ENCODE measurements around the gene FST.

FST gene

DNA sequence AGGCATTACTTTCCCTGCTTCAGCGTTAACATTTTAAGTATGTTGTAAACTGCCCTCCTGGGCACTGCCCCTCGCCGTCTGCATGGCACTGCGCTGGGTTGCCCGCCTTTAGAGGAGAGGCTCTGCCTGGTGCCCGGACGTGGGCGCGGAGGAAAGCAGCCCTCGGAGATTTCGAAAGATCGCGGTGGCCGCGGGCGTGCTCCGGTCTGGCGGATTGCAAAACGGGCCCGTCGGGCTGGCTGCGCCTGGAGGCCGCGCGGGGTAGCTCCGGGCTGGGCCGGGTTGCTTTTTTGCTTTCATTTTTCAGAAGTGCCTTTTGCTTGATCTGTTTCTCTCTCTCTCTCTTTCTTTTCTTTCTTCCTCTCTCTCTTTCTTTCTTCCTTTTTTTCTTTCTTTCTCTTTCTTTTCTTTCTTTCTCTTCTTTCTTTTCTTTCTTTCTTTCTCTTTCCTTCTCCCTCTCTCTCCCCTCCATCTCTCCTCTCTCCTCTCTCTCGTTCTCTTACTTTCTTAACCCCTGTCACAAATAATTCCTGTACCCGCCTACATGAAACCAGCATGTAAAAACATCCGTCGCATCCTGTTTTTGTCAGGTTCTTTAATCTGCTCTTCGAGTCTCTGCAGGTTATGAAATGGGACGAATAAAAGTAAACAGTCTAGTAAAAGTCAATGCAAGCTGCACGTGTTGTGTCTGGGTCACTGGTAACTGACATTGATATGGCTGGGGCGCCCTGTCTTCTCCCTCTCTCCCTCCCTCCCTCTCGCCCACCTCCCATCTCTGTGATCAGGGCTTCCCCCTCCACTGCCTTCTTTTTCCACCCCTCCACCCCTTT is 1.7 kb downstream of the FST start:
- peaks cover 13% of the 10 kb centered on the region for H3K4me1 ChIP-seq (ENCODE audit: control insufficient read depth, low read length)
- H3K36me3 ChIP-seq (ENCODE audit: control insufficient read depth, low read length), result no peaks in the 10 kb centered on the region
- H3K9me2 ChIP-seq (replicated peaks; ENCODE audit: control insufficient read depth, low read length), result no peaks in the 10 kb centered on the region
- H3K4me2 ChIP-seq (ENCODE audit: low read length), result peak overlapping the region; percentile 48
- H4K20me1 ChIP-seq (ENCODE audit: control insufficient read depth, insufficient read depth, low read depth, low read length), result no peaks in the 10 kb centered on the region
- peak overlapping the region; percentile 44 for H3K4me3 ChIP-seq (ENCODE audit: low read length)
- H3F3A ChIP-seq (ENCODE audit: control insufficient read depth, insufficient read depth), result no peaks in the 10 kb centered on the region
- H3K79me2 ChIP-seq (ENCODE audit: control insufficient read depth, low read length), result no peaks in the 10 kb centered on the region
- no peaks in the 10 kb centered on the region for H3K9me3 ChIP-seq (ENCODE audit: control insufficient read depth, insufficient read depth, low read length)
- H3K27ac ChIP-seq (ENCODE audit: low read depth, low read length), result no peak overlapping the region
- TF ChIP-seq CTCF (IDR thresholded peaks at IDR 0.05; ENCODE audit: low read depth, low read length, poor library complexity, severe bottlenecking), result no peak
- TF ChIP-seq EZH2phosphoT487 (IDR thresholded peaks at IDR 0.05; ENCODE audit: borderline replicate concordance, low read length), result no peak
- H3K27me3 ChIP-seq (ENCODE audit: control insufficient read depth, low read length), result peaks cover 61% of the 10 kb centered on the region

- TF ChIP-seq EZH2phosphoT487 (IDR thresholded peaks at IDR 0.05; ENCODE audit: borderline replicate concordance, low read length), result no peak
- peak; percentile 14 for TF ChIP-seq CTCF (IDR thresholded peaks at IDR 0.05; ENCODE audit: low read depth, low read length, poor library complexity, severe bottlenecking)
- peak overlapping the region; percentile 48 for H3K4me2 ChIP-seq (ENCODE audit: low read length)
- no peaks in the 10 kb centered on the region for H3K36me3 ChIP-seq (ENCODE audit: control insufficient read depth, low read length)
- H3K9me3 ChIP-seq (ENCODE audit: control insufficient read depth, insufficient read depth, low read length), result no peaks in the 10 kb centered on the region
- H3F3A ChIP-seq (ENCODE audit: control insufficient read depth, insufficient read depth), result no peaks in the 10 kb centered on the region
- no peak overlapping the region for H3K27ac ChIP-seq (ENCODE audit: low read depth, low read length)
- no peaks in the 10 kb centered on the region for H3K9me2 ChIP-seq (replicated peaks; ENCODE audit: control insufficient read depth, low read length)
- H3K27me3 ChIP-seq (ENCODE audit: control insufficient read depth, low read length), result peaks cover 58% of the 10 kb centered on the region
- H3K4me1 ChIP-seq (ENCODE audit: control insufficient read depth, low read length), result peaks cover 13% of the 10 kb centered on the region
- no peaks in the 10 kb centered on the region for H4K20me1 ChIP-seq (ENCODE audit: control insufficient read depth, insufficient read depth, low read depth, low read length)
- peak overlapping the region; percentile 44 for H3K4me3 ChIP-seq (ENCODE audit: low read length)
- H3K79me2 ChIP-seq (ENCODE audit: control insufficient read depth, low read length), result no peaks in the 10 kb centered on the region
These were observed 2.5 kb downstream of the FST start for GRCh38 chr5:53482717-53483638.

GRCh38 chr5:53487436-53487835 is 7.0 kb downstream of the FST start:
- H3K27ac ChIP-seq (ENCODE audit: low read depth, low read length), result no peak overlapping the region
- H3K4me3 ChIP-seq (ENCODE audit: low read length), result no peak overlapping the region
- no peak overlapping the region for H3K4me2 ChIP-seq (ENCODE audit: low read length)
- TF ChIP-seq EZH2phosphoT487 (IDR thresholded peaks at IDR 0.05; ENCODE audit: borderline replicate concordance, low read length) (no peak), CTCF (IDR thresholded peaks at IDR 0.05; ENCODE audit: low read depth, low read length, poor library complexity, severe bottlenecking) (no peak)
- no peaks in the 10 kb centered on the region for H3K36me3 ChIP-seq (ENCODE audit: control insufficient read depth, low read length)
- no peaks in the 10 kb centered on the region for H3K79me2 ChIP-seq (ENCODE audit: control insufficient read depth, low read length)
- H4K20me1 ChIP-seq (ENCODE audit: control insufficient read depth, insufficient read depth, low read depth, low read length), result no peaks in the 10 kb centered on the region
- peaks cover 6% of the 10 kb centered on the region for H3K4me1 ChIP-seq (ENCODE audit: control insufficient read depth, low read length)
- H3K9me2 ChIP-seq (replicated peaks; ENCODE audit: control insufficient read depth, low read length), result no peaks in the 10 kb centered on the region
- H3F3A ChIP-seq (ENCODE audit: control insufficient read depth, insufficient read depth), result no peaks in the 10 kb centered on the region
- H3K9me3 ChIP-seq (ENCODE audit: control insufficient read depth, insufficient read depth, low read length), result no peaks in the 10 kb centered on the region
- peaks cover 22% of the 10 kb centered on the region for H3K27me3 ChIP-seq (ENCODE audit: control insufficient read depth, low read length)
